Endothelial cell of umbilical vein (primary cell): Measurements from ENCODE around the gene TMEM255A. TPM values are rescaled to one million over a fixed set of nuclear protein-coding genes. Genes with fewer than 3 reads are reported as not detected.

Experiments used
- BruUV-seq: library from RNA; stranded (reverse); fragments of 400-500 nt; replicated peaks from 2 replicates; lab custom pipeline; 2021; lab: Mats Ljungman, UMichigan
- CTCF ChIA-PET: fragments of 300-600, 350-600 bp; sonication (Branson Sonifier 250); formaldehyde crosslinking; loops from one replicate; lab custom pipeline; 2021; ENCODE audit warnings: antibody characterized with exemption, inconsistent platforms; lab: Charles Lee
- POLR2A ChIA-PET: fragments of 300-600, 350-600 bp; sonication (Branson Sonifier 250); formaldehyde crosslinking; loops from one replicate; lab custom pipeline; 2021; ENCODE audit warnings: antibody characterized with exemption, inconsistent platforms; lab: Charles Lee
- DNase-seq: peaks from one replicate; pipeline ENCODE4 v3.0.0-alpha.2; 2011; ENCODE audit warnings: low read depth, low spot score
- FAIRE-seq: peaks from 2 replicates; lab custom pipeline; 2011; peaks lifted over from hg19 to GRCh38; lab: Jason Lieb, UNC
- H2AFZ ChIP-seq: 2 replicates; pipeline ENCODE4 v1.6.0; 2012; ENCODE audit warnings: low read depth, low read length, control low read depth, inconsistent platforms
- H3K27ac ChIP-seq: 2 replicates; pipeline ENCODE4 v1.5.1; 2011; ENCODE audit warnings: low read depth, mild to moderate bottlenecking, control low read depth, low read length, moderate library complexity; ENCODE audit not compliant: insufficient read depth
- H3K27me3 ChIP-seq, 2 experiments: 2 replicates each; pipeline versions ENCODE4 v1.6.0 to v1.6.1; 2011; ENCODE audit warnings: low read length in 2 of 2, mixed read lengths in 1 of 2; ENCODE audit not compliant: control insufficient read depth in 2 of 2, insufficient read depth in 2 of 2
- H3K36me3 ChIP-seq, 2 experiments: 2 replicates in 1 of 2; 3 replicates in 1 of 2; pipeline ENCODE4 v1.5.1; 2011; ENCODE audit warnings: low read length in 2 of 2, mild to moderate bottlenecking in 1 of 2, moderate library complexity in 1 of 2; ENCODE audit not compliant: control insufficient read depth in 2 of 2, insufficient read depth in 2 of 2; ENCODE audit errors: extremely low read depth in 1 of 2
- H3K4me1 ChIP-seq: 3 replicates; pipeline ENCODE4 v1.5.1; 2011; ENCODE audit warnings: mild to moderate bottlenecking, low read length; ENCODE audit not compliant: control insufficient read depth, insufficient read depth; ENCODE audit errors: extremely low read depth
- H3K4me2 ChIP-seq: 2 replicates; pipeline ENCODE4 v1.6.1; 2011; ENCODE audit warnings: low read length, control low read depth, mixed read lengths; ENCODE audit not compliant: insufficient read depth
- H3K4me3 ChIP-seq, 3 experiments: fragments of 200-600 bp in 1 of 3; sonication (generic), shearing (Covaris generic) in 1 of 3; replicated peaks in 1 of 3; 2 replicates each; pipeline ENCODE4 v1.5.1; 2011 to 2016; ENCODE audit warnings: control low read depth in 3 of 3, low read length in 3 of 3, mild to moderate bottlenecking in 2 of 3, inconsistent platforms in 1 of 3, low read depth in 1 of 3, moderate library complexity in 1 of 3; ENCODE audit not compliant: insufficient read depth in 1 of 3
- H3K79me2 ChIP-seq: 2 replicates; pipeline ENCODE4 v1.6.0; 2012; ENCODE audit warnings: low read length, inconsistent platforms; ENCODE audit not compliant: control insufficient read depth, insufficient read depth
- H3K9ac ChIP-seq: replicated peaks from 2 replicates; pipeline ENCODE3; 2011; ENCODE audit warnings: low read length, control low read depth; ENCODE audit not compliant: insufficient read depth; ENCODE audit errors: extremely low read depth
- H3K9me1 ChIP-seq: replicated peaks from 3 replicates; pipeline ENCODE4 v1.6.0; 2011; ENCODE audit warnings: mild to moderate bottlenecking, low read length; ENCODE audit not compliant: control insufficient read depth, insufficient read depth; ENCODE audit errors: extremely low read depth
- H3K9me3 ChIP-seq: replicated peaks from 2 replicates; pipeline ENCODE4 v1.5.1; 2012; ENCODE audit warnings: low read length, inconsistent platforms; ENCODE audit not compliant: control insufficient read depth, insufficient read depth
- H4K20me1 ChIP-seq: replicated peaks from 2 replicates; pipeline ENCODE3; 2011; ENCODE audit warnings: mild to moderate bottlenecking, low read length; ENCODE audit not compliant: control insufficient read depth, insufficient read depth; ENCODE audit errors: extremely low read depth
- CTCF ChIP-seq, 2 donors: IDR thresholded peaks; 1 replicate in 1 of 2; 2 replicates in 1 of 2; pipeline ENCODE4 v1.5.1; 2011; ENCODE audit warnings: low read length in 2 of 2, mild to moderate bottlenecking in 2 of 2, moderate library complexity in 2 of 2, control low read depth in 1 of 2, inconsistent platforms in 1 of 2, low read depth in 1 of 2; ENCODE audit not compliant: insufficient read depth in 1 of 2; ENCODE audit errors: extremely low read depth in 1 of 2
- EZH2 ChIP-seq: IDR thresholded peaks from 2 replicates; pipeline ENCODE4 v1.6.1; 2012; ENCODE audit warnings: borderline replicate concordance, low read depth, mild to moderate bottlenecking, moderate library complexity, low read length, inconsistent platforms; ENCODE audit not compliant: severe bottlenecking
- FOS ChIP-seq: IDR thresholded peaks from 2 replicates; pipeline ENCODE4 v1.6.1; 2011; ENCODE audit warnings: mild to moderate bottlenecking, low read length, moderate library complexity, borderline replicate concordance; ENCODE audit not compliant: insufficient read depth
- GATA2 ChIP-seq: IDR thresholded peaks from 2 replicates; pipeline ENCODE4 v1.7.0; 2011; ENCODE audit warnings: low read depth, mild to moderate bottlenecking, moderate library complexity, mixed read lengths, low read length; ENCODE audit not compliant: insufficient read length, insufficient read depth
- JUN ChIP-seq: IDR thresholded peaks from 2 replicates; pipeline ENCODE4 v1.6.1; 2011; ENCODE audit warnings: borderline replicate concordance, low read depth; ENCODE audit not compliant: insufficient read length, insufficient read depth
- MAX ChIP-seq: IDR thresholded peaks from 2 replicates; pipeline ENCODE4 v1.6.1; 2011; ENCODE audit not compliant: insufficient read depth, insufficient read length
- MYC ChIP-seq: IDR thresholded peaks from one replicate; pipeline ENCODE4 v1.6.1; 2011; ENCODE audit warnings: mild to moderate bottlenecking, low read depth, low read length
- POLR2A ChIP-seq: IDR thresholded peaks from 2 replicates; pipeline ENCODE4 v1.6.1; 2012; ENCODE audit warnings: low read depth, mild to moderate bottlenecking, control low read depth, low read length
- POLR2AphosphoS5 ChIP-seq: IDR thresholded peaks from 2 replicates; pipeline ENCODE4 v1.6.1; 2012; ENCODE audit warnings: low read depth, mild to moderate bottlenecking, control low read depth, low read length, moderate library complexity; ENCODE audit not compliant: insufficient read depth
- dilution Hi-C: fragments of 300-500 bp; cut with MboI; formaldehyde crosslinking; loops from one replicate; pipeline ENCODE4 v1.15.0; 2019; ENCODE audit warnings: low sequenced_read_pairs; ENCODE audit not compliant: extremely low pct_ligation_motif_present
- intact Hi-C: fragments of 100-400 bp; cut with micrococcal nuclease; formaldehyde crosslinking; loops from one replicate; pipeline ENCODE4 v1.10.0; 2022
- polyA plus RNA-seq, 4 experiments: library from polyadenylated mRNA; depleted of rRNA in 3 of 4; stranded (reverse) in 3 of 4; unstranded in 1 of 4; fragments of >200 nt; gene quantifications; 2 replicates each; pipeline versions ENCODE4 v1.2.1 to v1.2.3, GENCODE V29; 2011 to 2012; ENCODE audit warnings: missing spikeins in 1 of 4
- total RNA-seq: library from RNA; stranded (reverse); gene quantifications from 2 replicates; pipeline ENCODE4 v1.2.3, GENCODE V29; 2021

The TMEM255A gene
- total and polyA plus RNA-seq, 2 donors (not counting 3 experiments of a cell fraction or from before 2014, with no cell fraction given), result not detected

- TF ChIP-seq POLR2A, result no peak
- TF ChIP-seq MAX, result no peak
- no peak for TF ChIP-seq MYC
- TF ChIP-seq GATA2, result no peak
- no peak for TF ChIP-seq FOS
- no peak for TF ChIP-seq JUN
- TF ChIP-seq CTCF (IDR thresholded peaks at IDR 0.05; ENCODE audit: extremely low read depth in 1 of 2, insufficient read depth in 1 of 2, low read depth in 1 of 2, low read length in 2 of 2), result no peak
- no peak for TF ChIP-seq POLR2AphosphoS5
- no peak for TF ChIP-seq EZH2
- POLR2A ChIA-PET, result no interaction called here
- no peak for FAIRE-seq
Measured at GRCh38 chrX:120299928-120300327, 11.3 kb downstream of the TMEM255A start.

More at GRCh38 chrX:120299928-120300327, 11.3 kb downstream of the TMEM255A start:
- H3K9me3 ChIP-seq, result no peaks in the 10 kb centered on the region
- H3K4me1 ChIP-seq, result no peaks in the 10 kb centered on the region
- no peaks in the 10 kb centered on the region for H4K20me1 ChIP-seq
- DNase-seq, result no peak
- H3K27ac ChIP-seq, result no peak overlapping the region
- no peaks in the 10 kb centered on the region for H3K36me3 ChIP-seq
- no peak overlapping the region for H3K4me3 ChIP-seq
- no peak overlapping the region for H2AFZ ChIP-seq
- intact Hi-C loops, result no loop called here
- dilution Hi-C loops, result no loop called here
- H3K4me2 ChIP-seq, result no peak overlapping the region
- no peak overlapping the region for H3K9ac ChIP-seq
- CTCF ChIA-PET, result interaction anchor here (0.9 to 1.7 kb wide), 2 partner anchors 36 to 49 kb away, joined by 3 to 4 read pairs; no protein-coding TSS in a partner anchor
- H3K27me3 ChIP-seq, result peaks cover 4 to 6% of the 10 kb centered on the region in 2 experiments
- BruUV-seq, result no TSS peak
- H3K9me1 ChIP-seq, result no peaks in the 10 kb centered on the region
- H3K79me2 ChIP-seq, result no peaks in the 10 kb centered on the region
